ENCODE measurements around the gene INSM2. TPM values are rescaled to one million over a fixed set of nuclear protein-coding genes. Genes with fewer than 3 reads are reported as not detected.

INSM2 gene
- total RNA-seq, 1 experiment from 2014 or later, result not detected

- Histone ChIP-seq H3K27ac (ENCODE audit: low read depth, low read length) (no peak overlapping the region), H2AFZ (ENCODE audit: low read depth, low read length, poor library complexity, severe bottlenecking) (no peak overlapping the region), H3K36me3 (ENCODE audit: control insufficient read depth in 1 of 2, insufficient read depth in 2 of 2, low read length in 2 of 2) (no peaks in the 10 kb centered on the region), H3K9me2 (ENCODE audit: insufficient read depth) (no peaks in the 10 kb centered on the region), H3K4me3 (replicated peaks in 1 of 2; ENCODE audit: low read depth in 1 of 2, low read length in 2 of 2) (no peak overlapping the region), H3K9me3 (ENCODE audit: control insufficient read depth in 1 of 2, insufficient read depth in 1 of 2, low read depth in 1 of 2, low read length in 2 of 2) (no peaks in the 10 kb centered on the region), H4K20me1 (ENCODE audit: insufficient read depth) (no peaks in the 10 kb centered on the region), H3K9ac (ENCODE audit: low read length) (no peak overlapping the region), H3K79me2 (ENCODE audit: insufficient read depth, low read length) (no peaks in the 10 kb centered on the region), H3K4me2 (ENCODE audit: low read length) (no peak overlapping the region), H3K4me1 (ENCODE audit: control insufficient read depth in 1 of 2, insufficient read depth in 2 of 2, low read length in 2 of 2) (no peaks in the 10 kb centered on the region), H3K27me3 (ENCODE audit: insufficient read depth, low read length) (no peaks in the 10 kb centered on the region)
- POLR2A ChIA-PET, result no interaction called here
- no TSS peak for BruUV-seq (replicated peaks)
- no peak for ATAC-seq
- intact Hi-C loops (cut with micrococcal nuclease), result no loop called here
- RAD21 ChIA-PET (ENCODE audit: low non-redundant PET in 1 of 2, low total read pairs in 2 of 2, uncharacterized antibody in 2 of 2, unreplicated experiment in 2 of 2), result no interaction called here
- no peak for DNase-seq (ENCODE audit: low read depth, low spot score)
- TF ChIP-seq REST (IDR thresholded peaks at IDR 0.05; ENCODE audit: low read depth) (no peak), SP1 (IDR thresholded peaks at IDR 0.05; ENCODE audit: low read depth) (no peak), ZFX (IDR thresholded peaks at IDR 0.05) (no peak), POLR2AphosphoS5 (IDR thresholded peaks at IDR 0.05; ENCODE audit: low read depth, low read length) (no peak)
- TF ChIP-seq, protein P1, sequence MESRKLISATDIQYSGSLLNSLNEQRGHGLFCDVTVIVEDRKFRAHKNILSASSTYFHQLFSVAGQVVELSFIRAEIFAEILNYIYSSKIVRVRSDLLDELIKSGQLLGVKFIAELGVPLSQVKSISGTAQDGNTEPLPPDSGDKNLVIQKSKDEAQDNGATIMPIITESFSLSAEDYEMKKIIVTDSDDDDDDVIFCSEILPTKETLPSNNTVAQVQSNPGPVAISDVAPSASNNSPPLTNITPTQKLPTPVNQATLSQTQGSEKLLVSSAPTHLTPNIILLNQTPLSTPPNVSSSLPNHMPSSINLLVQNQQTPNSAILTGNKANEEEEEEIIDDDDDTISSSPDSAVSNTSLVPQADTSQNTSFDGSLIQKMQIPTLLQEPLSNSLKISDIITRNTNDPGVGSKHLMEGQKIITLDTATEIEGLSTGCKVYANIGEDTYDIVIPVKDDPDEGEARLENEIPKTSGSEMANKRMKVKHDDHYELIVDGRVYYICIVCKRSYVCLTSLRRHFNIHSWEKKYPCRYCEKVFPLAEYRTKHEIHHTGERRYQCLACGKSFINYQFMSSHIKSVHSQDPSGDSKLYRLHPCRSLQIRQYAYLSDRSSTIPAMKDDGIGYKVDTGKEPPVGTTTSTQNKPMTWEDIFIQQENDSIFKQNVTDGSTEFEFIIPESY (IDR thresholded peaks at IDR 0.05; ENCODE audit: extremely low read depth, insufficient replicate concordance, low read length), result no peak
- CTCF ChIA-PET, result no interaction called here
Observed at GRCh38 chr14:35506461-35506860, 27.5 kb upstream of the INSM2 start.
